GM19324 (cell line): ENCODE results near the gene EMILIN2.
"Not testable (repeated sequence)": the region's sequence is repeated elsewhere in the genome, so short reads cannot be mapped to it uniquely, and the experiment has no call there.

Experiments used
- ATAC-seq: cut with Tn5 transposase; IDR thresholded peaks from one replicate; pipeline ENCODE4 v1.9.1; 2021; ENCODE audit warnings: mild to moderate bottlenecking, moderate library complexity; ENCODE audit not compliant: unreplicated experiment, low FRiP score

EMILIN2 gene

DNA sequence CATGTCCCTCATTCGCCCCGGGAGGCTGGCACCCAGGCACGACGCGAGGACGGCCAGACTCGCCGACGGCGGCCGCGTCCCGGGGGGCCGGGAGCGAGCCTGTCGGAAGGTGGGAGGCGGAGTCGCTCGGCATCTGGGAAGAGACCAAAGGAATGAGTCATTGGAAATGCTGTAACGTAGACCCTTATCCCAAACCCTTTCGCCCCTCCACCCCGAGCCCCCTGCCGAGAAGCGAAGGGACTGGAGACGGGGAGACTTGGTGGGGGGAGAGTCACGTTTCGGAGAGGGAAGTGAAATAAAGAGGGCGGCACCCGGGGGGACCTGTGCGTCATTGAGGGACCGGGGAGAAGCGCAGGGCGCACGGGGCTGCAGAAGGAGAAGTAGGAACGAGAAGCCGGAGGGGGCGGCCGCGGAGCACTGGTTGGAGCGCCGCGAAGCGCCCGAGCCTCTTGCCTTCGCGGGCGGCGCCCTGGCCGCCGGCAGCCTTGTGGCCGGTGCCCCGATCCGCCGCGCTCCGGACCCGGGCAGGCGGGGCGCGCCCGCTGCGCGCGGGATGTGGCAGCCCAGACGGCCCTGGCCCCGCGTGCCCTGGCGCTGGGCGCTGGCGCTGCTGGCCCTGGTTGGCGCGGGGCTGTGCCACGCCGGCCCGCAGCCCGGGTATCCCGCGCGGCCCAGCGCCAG lies at the start of gene EMILIN2:
EMILIN2 (plus strand) TSS at position 371 of the 681 bp plus-strand sequence; CDS start at position 554, 183 bp downstream.
- ATAC-seq, result no peak

DNA sequence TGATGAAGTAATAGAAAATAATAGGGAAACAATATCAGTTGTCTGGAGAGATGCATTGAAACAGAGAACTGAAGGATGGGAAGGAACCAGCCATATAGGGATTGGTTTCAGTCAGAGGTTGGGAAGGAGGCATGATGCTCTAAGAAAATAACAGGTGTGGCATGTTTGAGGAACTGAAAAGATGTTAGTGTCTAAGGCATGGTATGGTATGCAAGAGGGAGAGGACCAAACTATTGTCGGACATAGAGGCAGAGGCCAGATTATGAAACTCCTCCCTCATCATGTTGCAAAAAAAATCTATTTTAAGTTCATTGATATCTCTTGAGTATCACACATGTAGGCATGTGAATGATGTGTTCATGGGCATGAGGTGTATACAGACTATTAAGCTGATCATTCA lies 48.9 kb upstream of the EMILIN2 start:
- ATAC-seq, result no peak

DNA sequence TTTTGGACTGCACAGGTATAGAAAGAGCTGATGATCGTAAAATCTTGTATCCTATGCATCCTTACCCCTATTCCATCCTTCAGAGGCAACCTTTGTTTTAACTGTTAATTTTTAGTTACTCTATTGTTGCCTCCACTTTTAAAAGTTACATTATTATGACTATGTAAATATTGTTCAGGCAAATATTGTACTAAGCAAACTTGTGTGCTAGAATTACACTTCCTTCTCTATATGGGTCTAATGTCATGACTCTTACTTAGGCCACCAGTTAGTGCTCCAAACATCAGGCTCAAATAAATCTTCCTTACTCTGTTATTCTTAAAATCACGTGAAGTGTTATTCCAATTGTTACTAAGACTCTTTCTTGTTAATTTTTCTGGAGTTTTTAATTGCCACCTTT lies 47.4 kb upstream of the EMILIN2 start:
- no peak for ATAC-seq

DNA sequence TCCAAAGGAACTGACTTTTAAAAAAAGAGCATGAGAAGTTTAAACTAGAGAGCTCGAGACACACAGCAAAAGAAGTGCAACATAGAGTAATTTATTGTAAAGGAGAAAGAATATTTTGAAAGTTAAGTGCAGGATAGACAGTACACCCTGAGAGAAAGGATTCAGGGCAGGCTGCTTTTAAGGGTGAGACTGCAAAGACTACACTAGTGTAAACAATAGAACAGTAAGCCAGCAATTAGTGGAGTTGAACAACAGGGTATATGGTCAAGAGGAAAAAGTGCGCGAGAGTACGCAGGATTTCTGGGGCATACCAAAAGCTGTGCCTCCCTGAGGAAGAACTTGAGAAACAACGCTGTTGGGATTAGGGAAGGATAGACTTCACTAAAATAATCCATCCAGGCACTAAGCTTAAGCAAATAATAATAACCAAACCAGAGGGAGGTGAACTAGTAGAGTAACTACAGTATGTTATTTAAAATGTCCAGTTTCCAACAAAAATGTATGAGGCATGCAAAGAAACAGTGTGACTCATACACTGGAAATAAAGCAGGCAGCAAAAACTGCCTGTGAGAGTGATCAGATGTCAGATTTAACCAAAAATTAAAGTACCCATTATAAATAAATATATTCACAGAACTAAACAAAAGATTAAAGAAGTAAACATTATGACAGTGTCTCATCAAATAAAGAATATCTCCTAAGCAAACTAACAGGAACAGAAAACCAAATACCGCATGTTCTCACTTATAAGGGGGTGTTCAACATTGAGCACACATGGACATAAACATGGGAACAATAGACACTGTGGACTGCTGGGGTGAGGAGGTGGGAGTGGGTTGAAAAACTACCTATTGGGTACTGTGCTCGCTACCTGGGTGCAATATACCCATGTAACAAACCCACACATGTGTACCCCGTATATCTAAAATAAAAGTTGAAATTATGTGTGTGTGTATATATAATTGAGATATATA lies 40.5 kb upstream of the EMILIN2 start:
- ATAC-seq, result no peak

DNA sequence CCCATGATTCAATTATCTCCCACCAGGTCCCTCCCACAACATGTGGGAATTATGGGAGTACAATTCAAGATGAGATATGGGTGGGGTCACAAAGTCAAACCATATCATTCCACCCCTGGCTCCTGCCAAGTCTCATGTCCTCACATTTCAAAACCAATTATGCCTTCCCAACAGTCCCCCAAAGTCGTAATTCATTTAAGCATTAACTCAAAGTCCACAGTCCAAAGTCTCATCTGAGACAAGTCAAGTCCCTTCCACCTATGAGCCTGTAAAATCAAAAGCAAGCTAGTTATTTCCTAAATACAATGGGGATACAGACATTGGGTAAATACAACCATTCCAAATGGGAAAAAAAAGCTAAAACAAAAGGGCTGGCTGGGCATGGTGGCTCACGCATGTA lies 38.2 kb upstream of the EMILIN2 start:
- ATAC-seq, result not testable (repeated sequence)

DNA sequence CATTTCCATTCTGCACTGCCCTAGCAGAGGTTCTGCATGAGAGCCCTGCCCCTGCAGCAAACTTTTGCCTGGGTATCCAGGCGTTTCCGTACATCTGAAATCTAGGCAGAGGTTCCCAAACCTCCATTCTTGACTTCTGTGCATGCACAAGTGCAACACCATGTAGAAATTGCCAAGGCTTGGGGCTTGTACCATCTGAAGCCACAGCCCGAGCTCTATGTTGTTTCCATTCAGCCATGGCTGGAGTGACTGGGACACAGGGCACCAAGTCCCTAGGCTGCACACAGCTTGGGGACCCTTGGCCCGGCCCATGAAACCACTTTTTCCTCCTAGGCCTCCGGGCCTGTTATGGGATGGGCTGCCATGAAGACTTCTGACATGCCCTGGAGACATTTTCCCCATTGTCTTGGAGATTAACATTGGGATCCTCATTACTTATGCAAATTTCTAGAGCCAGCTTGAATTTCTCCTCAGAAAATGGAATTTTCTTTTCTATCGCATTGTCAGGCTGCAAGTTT lies 37.1 kb upstream of the EMILIN2 start:
- ATAC-seq, result not testable (repeated sequence)

DNA sequence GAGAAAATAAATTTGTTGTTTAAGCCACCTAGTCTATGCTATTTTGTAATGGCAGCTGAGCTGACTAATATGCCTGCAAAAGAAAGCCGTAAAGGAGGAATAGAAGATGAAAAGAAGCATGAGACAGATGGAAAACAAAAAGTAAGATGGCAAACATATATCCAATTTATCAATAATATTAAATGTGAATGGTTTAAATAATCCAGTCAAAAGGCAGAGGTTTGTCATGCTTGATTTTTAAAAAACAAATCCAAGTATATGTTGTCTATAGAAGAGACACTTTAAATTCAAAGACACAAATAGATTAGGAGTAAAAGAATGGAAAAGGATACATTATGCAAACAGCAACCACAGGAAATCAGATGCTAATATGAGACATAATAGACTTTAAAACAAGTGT lies 35.4 kb upstream of the EMILIN2 start:
- ATAC-seq, result no peak

DNA sequence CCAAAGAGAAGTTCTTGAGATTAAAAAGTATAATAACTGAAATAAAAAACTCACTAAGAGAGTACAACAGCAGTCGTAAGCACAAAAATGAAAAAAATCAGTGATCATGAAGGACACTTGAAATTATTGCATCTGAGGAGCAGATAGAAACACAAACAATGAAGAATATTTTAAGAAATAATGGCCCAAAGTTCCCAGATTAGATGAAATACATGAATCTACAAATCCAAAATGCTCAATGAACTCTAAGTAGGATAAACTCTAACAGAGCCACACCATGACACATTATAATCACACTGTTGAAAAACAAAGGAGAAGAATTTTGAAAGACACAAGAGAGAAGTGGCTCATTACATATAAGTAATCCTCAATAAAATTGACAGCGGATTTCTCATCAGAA lies 31.9 kb upstream of the EMILIN2 start:
- ATAC-seq, result no peak

DNA sequence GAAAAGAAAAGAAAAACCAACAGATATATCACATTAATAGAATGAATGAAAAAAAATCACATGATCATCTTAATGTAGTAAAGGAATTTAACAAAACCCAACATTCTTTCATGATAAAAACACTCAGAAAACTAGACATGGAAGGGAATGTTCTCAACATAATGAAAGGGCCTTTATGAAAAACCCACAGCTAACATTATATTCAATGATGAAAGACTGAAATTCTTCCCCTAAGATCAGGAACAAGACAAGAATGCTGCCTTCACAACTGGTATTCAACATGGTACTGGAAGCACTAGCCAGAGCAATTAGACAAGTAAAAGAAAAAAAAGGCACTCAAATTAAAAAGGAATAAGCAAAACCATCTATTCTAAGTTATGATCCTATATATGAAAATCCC lies 28.5 kb upstream of the EMILIN2 start:
- ATAC-seq, result no peak

DNA sequence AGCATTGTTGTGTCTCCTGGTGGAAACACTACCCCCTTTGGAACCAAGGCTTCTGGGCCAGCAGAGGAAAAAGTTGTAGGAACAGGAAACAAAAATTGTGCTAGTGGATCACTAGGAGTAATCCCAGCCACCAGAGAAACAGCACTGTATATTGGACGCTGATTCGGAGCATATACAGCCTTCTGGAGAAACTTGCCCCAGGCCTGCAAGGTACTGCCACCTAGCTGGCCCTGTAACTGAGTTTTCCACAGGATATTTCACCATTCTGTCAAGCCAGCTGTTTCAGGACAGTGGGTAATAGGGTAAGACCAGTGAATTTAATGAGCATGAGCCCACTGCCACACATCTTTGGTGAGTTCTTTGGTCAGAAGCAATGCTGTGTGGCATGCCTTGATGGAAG lies 25.1 kb upstream of the EMILIN2 start:
- ATAC-seq, result no peak

DNA sequence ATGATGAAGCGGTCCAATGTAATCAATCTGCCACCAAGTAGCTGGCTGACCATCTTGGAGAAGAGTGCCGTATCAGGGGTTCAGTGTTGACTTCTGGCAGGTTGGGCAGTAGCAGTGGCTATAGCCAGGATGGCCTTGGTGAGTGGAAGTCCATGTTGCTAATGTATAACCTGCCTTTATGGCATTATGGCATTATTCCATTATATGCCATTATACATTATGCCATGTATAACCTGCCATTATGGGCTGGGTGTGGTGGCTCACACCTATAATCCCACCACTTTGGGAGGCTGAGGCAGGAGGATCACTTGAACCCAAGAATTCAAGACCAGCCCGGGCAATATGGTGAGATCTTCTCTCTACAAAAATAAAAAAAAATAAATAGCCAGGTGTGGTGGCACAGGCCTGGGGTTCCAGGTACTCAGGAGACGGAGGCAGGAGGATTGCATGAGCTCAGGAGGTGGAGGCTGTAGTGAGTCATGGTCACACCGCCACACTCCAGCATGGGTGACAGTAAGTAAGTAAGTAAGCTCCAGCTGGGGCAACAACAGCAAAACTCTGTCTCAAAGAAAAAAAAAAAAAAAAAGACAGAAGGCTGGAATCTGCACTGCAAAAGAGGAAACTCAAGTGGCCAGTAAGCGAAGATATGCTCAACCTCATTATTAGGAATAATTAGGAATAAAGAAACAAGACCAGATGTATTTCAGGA lies 24.4 kb upstream of the EMILIN2 start:
- ATAC-seq, result no peak

DNA sequence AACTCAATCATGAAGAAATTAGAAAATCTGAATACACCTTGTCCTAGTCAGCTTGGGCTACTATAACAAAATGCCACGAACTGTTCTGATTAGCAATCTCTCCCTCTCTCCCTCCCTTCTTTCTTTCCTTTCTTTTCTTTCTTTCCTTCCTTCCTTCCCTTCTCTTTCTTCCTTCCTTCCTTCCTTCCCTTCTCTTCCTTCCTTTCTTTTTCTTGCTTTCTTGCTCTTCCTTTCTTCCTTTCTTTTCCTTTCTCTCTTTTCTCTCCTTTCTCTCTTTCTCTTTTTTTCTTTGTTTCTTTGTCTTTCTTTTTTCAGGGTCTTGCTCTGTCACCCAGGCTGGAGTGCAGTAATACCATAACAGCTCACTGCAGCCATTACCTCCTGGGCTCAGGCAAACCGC lies 23.6 kb upstream of the EMILIN2 start:
- no peak for ATAC-seq

DNA sequence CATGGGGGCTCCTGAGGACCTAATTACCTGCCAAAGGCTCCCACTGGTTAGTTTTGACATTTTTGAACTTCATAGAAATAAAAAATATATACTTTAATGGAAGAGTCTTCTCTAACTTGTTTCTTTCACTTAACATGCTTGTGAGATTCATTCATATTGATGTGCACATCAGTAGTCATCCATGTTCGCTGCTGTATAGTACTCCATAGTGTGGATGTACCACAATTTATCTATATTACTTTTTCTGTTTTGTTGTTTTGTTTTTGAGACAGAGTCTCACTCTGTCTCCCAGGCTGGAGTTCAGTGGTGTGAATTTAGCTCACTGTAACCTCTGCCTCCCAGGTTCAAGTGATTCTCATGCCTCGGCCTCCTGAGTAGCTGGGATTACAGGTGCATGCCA lies 22.8 kb upstream of the EMILIN2 start:
- no peak for ATAC-seq

DNA sequence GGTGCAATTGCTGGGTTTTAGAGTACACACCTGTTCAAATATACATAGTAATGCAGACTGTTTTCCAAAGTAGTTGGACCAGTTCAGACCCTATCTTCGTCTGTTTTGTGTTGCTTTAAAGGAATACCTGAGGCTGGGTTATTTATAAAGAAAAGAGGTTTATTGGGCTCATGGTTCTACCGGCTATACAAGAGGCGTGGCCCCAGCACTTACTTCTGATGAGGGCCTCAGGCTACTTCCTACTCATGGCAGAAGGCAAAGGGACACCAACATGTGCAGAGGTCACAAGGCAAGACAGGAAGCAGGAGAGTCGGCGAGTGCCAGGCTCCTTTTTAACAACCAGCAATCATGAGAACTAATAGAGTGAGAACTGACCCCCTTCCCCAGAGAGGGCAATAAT lies 21.9 kb upstream of the EMILIN2 start:
- no peak for ATAC-seq

DNA sequence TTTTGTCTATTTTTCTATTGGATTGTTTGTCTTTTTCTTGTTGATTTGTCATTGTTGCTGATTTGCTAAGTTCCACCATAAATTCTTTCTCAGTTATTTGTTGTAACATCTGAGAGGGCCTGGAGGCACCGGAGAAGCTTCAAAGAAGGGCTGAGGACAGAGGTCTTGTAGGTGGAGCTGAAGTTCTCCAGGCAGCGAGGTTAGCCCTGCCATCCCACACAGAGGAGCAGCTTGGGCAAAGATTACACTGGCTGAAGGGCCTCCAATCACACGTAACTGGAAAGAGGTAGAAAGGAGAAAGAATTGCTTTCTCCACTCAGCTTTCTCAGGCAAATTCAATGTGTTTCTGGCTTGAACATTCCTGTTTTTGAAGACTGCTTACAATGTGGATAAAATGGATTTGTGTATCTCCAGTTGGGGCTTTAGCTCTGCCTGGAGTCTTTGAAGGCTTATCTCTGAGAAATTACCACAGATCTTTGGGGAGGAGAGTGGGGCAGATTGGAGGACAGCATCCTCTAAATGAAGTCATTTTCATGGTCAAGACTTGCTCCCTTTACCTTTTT lies 21.1 kb upstream of the EMILIN2 start:
- no peak for ATAC-seq

DNA sequence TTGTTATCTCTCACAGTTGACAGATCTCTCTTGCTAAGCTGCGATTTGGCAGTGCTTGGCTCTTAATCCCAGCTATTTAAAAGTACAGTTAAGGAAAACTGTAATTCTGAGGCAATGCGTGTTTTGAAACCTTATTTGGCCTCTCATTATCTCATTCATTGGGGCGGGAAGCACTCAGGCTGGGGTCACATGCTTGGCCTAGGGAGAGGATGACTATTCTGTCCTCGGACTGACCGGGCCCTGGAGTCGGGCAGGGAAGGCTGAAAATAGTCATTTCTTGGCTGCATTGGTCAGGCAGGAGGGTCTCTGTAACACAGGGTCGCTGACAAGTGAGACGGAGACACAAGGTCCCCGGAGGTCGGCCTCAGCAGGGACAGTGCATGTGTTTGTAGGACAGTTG lies 20.2 kb upstream of the EMILIN2 start:
- ATAC-seq, result no peak

DNA sequence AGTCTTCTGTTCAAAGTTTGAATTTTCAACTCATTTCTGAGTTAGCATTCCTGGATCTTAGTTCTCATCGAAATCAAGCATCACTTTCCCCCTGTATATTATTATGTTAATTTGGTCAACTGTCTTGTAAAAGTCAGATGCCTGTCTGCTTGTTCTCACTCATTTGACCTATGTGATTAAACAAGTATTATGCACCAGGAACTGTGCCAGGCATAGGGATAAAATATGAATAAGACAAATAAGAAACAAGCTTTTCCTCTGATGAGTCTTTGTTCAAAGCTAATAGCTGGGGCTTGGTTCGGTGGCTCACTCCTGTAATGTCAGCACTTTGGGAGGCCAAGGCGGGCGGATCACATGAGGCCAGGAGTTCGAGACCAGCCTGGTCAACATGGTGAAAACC lies 19.7 kb upstream of the EMILIN2 start:
- no peak for ATAC-seq

DNA sequence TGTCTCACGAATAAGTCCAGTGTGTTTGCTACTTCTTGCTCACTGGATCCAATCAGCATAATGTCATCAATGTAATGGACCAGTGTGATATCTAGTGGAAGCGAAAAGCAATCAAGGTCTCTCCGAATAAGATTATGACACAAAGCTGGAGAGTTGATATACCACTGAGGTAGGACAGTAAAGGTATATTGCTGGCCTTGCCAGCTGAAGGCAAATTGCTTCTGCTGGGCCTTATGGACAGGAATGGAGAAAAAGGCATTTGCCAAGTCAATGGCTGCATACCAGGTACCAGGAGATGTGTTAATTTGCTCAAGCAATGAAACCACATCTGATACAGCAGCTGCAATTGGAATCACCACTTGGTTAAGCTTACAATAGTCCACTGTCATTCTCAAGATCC lies 10.7 kb upstream of the EMILIN2 start:
- not testable (repeated sequence) for ATAC-seq

DNA sequence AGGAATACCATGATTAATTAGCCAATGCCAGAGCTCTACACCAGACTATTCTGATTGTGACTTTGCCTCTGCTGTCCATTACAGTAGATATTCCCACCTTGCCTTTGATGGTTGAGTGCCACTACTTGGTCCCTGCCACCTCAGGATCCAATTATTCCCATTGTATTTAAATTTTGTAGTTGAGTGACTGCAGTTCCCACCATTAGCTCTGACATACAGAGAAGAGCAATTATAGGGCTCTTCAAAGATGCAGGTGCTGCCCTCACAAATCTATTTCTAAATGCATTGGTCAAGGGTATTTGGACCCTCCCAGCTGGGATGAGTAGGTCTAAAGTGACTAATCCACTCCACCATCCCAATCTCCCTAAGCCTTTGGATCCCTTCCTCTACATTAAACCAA lies 9.5 kb upstream of the EMILIN2 start:
- not testable (repeated sequence) for ATAC-seq

DNA sequence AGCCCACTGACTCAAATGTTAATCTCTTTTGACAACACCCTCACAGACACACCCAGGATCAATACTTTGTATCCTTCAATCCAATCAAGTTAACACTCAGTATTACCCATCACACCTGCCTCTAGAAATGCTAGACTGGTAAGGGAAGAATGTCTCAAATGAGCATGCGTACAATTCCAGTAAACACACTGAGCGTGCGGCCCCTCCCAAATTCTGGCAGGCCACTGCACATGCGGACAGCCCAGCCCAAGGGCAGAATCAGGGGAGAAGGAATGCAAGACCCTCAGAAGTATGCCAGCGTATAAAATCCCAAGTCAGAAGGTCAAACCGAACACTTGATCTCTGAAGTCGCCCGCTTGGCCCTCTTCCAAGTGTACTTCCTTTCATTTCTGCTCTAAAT lies 7.6 kb upstream of the EMILIN2 start:
- no peak for ATAC-seq

DNA sequence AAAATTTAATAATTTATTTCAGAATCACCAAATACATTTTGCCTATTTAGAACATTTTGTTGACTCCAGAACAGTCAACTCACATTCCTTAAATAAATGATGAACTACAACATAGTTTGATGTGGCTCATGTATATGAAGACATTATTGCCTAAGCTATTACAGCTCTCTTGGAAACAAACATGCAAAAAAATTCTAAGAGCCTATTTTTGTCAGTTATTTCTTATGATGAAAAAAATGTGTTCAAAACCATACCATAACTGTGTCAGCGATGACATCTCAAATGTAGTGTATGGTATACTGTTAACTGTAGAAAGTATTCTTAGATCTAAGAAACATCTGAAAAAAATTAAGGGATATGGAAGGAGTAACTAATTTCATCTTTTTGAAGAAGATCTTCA lies 6.3 kb upstream of the EMILIN2 start:
- no peak for ATAC-seq
